ENCODE data around the gene VEGFA.

The VEGFA gene

DNA sequence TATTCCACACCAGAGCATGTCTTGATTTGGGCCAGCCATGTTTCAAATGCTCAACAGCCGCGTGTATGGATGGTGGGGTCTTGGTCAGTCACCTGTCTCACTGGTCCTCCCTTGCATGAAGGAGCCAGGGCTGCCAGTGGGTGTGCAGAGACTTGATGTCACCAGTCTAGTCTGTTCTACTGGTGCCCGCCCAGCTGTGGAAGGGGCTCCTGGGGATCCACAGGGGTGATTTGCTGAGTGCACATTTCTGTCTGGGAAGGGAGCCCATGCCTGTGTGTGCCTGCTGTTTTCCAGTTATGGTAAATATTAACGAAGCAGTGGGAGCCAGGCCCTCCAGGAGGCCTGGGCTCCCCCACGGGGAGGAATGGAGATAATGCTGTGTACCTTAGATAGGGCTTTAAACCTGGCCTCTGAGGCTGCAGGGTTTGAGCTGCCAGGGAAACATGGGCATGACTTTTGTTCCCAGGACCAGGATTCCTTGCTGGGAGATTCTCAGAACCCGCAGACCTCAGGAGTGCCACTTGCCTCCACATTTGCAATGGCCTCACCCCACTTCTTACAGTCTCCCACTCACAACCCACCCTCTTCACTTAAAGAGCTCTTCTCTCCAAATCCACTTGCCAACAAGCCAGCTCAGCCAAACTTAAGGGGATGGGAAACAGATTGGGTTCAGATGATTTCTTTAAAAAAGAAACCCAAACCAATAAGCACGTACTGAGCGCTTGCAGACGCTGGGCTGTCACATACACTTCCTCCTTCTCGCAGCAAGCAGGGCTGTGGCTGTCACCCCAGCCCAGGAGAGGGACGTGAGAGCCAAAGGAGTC lies 54.1 kb downstream of the VEGFA start:
- DNase-seq, result peak; percentile 62 to 75 (median 73)

DNA sequence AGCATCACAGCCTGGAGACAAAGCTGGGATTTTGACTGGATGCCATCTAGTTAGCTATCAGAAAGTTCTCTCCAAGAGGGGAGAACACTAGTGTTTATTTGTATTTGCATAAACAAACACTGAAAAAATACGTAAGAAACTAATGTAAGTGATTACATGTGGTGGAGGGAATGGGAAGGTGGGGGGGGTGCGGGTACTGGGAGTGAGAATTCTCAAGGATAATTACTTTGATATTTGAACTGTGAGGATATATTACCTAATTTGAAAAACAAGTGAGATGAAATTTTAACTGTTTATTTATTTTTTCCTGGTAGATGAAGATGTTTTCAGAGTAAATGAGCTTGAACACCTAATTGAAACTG lies 54.7 kb downstream of the VEGFA start:
- DNase-seq, result no peak

DNA sequence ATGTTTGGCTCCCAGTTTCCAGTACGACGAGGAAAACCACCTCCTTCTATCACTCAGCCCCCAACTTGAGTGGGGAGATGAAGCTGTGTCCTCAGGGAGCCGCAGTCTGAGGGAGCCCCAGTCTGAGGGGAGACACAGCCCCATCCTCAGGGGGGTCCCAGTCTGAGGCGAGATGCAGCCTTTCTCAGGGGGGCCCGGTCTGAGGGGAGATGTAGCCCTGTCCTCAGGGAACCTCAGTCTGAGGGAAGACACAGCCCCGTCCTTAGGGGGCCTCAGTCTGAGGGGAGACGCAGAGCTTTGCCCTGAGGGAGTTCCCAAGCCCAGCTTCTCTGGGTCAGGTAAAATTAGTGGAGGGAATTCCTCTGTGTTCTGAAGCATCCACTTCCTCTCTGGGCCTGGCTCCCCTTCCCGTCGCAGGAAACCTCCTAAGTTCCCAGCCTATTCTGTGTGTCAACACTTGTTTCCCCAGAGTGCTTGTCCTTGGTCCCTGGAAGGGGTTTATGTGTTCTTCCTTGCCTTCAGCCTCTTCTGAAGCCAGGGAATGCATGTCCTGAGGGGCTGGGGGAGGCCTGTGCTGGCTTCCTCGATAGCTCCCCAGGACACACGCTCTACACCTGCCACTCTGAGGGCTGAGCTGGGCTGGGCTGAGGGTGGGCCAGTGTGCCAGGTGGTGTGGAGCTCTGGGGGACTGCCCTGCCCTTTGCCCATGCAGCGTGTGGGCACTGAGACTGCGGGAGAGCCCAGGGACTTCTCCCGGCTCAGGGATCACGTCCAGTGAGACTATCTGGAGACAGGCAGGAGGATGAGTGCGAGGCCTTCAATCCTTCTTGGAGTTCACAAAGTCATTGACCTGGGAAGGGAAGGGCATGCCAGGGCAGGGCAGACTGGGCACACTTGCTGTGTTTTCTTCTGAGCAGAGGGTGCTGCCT lies 55.4 kb downstream of the VEGFA start:
- DNase-seq, result no peak

DNA sequence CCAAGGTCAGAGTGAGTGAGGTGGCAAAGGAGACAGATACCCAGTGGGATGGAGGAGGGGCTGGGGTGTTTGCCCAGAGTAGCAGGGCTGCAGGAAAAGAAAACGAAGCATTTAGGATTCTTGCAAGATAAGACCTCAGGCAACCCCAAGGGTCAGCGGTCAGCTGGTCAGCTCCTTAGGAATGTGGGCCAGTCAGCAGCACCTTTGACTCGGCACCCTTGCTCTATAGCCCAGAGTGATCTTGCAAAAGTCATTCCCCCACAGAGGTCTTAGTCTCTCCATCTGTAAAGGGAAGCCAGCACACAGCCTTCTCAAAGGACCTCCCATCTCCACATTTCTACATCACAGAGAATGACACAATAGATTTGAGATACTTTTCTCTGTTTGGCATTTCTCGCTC lies 56.7 kb downstream of the VEGFA start:
- DNase-seq, result no peak

DNA sequence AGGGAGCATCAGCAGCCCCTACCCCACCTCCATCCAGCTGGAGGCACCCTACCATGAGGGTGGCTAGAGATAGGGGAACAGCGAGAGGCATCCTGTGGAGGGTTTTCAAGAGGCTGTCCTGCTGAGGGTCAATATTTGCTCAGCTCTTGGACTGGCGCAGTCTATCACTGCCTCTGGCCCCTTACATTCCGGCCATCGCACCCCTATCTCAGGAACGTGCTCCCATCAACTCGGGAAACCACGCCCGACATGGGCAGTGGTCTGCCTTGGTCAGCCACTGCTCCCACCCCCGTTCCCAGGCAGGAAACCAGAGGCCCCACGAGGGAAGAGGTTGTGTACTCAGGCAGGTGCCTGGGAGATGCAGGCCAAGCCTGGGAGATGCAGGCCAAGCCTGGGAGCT lies 57.9 kb downstream of the VEGFA start:
- no peak for DNase-seq

DNA sequence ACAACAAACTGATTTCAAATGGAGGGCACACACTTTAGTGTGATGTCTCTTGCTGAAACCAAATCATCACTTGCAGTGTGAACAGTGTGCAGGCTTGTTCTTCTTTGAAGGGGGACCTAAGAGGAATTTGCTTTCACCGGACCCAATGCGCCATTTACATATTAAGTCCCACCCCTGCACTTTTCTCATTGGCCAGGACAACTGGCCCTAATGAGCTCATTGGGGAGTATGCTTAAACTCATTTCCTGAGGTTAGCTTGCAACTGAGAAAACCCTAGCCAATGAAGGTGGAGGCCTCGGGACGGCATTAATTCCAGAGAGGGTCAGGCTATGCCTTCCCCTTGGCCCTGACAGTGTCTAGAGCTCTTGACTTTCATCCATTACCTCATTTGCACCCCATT lies 58.7 kb downstream of the VEGFA start:
- DNase-seq, result peak in 2 of 4 experiments; percentile 19 to 20

DNA sequence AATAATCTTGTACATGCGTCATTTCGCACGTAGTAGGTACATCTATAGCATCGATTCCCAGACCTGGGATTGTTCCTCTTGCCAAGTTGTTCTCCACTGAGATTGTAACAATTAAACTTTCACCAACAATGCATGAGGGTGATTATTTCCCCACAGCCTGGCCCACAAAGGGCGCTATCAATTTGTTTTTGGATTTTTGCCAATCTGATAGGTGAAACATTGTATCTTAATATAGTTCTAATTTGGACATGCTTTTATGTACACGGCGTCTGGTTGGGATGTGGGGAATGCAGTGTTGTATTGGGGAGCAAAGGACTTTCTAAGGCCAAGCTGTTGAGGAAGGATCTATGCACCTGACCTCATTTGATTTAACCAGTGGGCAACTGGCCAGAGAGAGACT lies 59.5 kb downstream of the VEGFA start:
- no peak for DNase-seq

DNA sequence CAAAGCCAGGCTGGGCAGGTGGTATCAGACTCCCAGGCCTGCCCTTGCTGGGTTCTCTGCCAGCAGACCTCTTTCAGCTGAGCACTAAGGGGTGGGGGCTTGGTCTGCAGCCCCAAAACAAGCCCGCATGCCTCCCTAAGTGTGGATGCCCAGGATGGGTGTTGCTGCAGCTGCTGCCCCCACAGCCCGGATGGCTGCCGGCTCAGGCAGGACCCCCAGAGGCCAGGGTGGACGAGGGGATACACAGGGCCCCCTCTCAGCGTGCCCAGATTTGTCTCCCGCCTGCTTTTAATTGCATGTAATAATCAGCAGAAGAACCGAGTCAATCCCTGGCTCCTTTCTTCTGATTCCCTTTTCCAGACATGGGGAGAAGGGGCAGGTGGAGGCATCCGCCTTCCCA lies 60.8 kb downstream of the VEGFA start:
- DNase-seq, result no peak

DNA sequence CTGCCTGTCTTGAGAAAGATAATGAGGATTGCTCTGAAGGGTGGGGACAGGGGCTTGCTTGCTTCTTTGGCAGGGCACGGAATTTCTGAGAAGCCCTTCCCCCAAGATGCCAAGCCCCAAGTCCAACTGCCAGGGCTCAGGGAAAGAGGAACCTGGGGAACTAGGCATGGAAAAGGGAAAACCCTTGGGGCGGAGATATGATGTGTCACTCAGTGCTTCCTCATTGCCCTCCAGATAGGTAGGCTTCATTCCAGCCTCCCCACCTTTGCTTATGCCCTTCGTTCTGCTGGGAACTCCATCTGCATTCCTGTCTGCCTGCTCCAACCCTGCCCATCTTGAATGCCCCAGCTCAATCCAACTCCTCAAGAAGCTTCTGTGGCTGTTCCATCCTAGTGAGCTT lies 61.2 kb downstream of the VEGFA start:
- peak; percentile 20 to 51 (median 42) for DNase-seq

DNA sequence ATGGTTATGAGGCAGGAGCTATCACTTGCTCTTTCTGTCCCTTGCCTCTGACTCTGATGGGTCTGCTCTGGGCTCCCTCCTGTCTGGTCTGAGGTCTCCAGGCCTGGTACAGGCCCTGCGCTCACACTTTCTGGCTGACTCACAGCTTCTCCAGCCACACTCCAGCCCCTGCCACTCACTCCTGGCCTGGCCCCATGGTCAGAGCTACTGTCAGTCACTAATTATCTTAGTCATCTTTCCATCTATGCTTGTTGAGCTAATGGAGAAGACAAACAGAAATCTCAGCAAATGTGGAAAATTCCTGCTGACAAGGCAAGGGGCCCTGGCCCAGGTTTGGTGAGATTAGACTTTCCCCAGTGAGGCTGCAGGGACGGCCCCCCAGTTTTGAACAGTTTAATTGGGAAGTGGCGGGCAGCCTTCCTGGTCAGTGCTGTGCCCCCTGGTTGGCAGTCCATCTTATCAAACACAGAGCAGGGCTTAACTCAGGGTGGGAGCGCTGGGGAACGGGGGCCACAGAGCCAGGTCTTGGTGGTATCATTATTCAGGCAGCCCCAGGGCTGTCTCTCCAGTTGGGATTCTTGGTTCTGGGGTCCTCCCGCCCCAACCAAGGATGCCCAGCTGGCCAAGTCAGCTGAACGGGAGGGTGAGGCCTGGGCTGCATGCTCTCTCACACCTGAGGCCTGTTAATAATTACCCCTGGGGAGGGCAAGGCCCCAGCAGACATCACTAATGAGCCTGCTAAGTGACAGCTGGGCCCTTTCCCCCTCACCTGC lies 63.4 kb downstream of the VEGFA start:
- no peak for DNase-seq

DNA sequence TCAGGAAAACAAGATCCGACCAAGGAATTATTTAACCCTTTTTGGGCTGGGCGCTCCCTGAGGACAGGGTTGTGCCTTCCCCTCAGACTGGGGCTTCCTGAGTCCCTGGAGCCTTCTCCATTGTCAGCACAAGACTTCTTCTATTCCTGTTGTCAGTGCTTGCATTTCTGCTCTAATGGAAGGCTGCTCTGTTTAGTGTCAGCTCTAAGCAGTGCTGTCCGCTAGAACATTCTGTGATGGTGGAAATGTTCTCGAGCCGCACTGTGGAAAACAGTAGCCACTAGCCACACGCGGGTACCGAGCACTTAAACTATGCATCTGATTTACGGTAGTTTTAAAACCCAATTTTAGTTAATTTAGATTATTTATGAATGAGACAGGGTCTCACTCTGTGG lies 64.0 kb downstream of the VEGFA start:
- DNase-seq, result no peak

DNA sequence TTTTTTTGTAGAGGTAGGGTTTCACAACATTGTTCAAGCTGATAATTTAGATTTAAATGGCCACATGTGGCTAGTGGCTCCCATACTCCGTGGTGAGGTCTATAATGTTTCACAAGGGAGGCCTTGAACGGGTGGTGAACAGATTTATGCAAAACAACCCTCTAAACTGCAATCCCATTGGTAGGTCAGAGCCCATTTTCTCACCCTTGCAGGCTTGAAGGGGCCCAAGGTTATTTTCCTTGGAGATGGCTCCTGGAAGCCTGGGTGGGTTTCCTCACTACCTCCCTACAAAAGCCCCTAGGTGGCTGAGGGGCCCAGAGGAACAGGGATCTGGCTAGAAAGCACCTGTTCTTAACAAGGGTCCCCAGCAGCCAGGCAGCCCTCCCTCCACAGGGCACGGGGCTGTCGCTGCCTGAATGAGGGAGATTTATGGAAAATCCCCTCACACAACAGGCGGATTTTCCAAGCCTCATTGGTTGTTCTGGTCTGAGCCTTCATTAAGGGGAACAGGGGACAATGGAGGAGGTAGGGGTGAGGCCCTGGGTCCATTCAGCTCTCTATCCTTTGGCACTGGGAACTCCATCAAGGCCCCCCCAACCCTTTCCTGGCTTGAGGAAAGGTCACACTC lies 64.6 kb downstream of the VEGFA start:
- DNase-seq, result no peak

DNA sequence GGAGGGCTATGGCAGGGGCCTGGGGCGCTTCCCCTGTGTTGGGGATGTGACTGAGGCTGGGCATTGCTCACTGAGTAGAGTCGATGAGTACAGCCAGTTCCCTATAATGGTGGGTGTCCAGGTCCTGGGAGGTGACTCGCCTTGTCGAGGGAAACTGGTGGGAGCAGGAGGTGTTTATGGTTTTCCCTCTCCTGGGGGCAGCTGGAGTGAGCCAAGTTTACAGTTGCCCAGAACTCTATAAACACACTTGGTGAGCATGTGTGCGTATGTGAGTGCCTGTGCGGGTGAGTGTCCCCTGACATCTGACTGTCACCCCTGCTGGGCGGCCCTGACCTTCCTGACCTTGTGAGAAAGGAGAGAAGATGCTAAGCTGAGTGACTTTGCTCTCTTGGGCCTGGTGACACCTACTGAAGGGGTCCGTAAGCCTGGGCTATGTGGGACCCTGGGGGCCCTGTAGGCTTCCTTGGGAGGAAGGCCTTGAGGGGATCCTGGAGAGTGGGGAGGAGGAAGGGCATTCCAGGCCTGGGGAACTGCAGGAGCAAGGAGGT lies 65.9 kb downstream of the VEGFA start:
- no peak for DNase-seq
